NCI-H748 (cell line): Measurements from ENCODE around the gene RSF1.
"Not testable (repeated sequence)": the region's sequence is repeated elsewhere in the genome, so short reads cannot be mapped to it uniquely, and the experiment has no call there.

ENCODE experiments used
- DNase-seq: peaks from one replicate; lab custom pipeline; 2025; ENCODE audit not compliant: unreplicated experiment; lab: John Stamatoyannopoulos, UW

Gene RSF1

GRCh38 chr11:77636731-77637344, 183.7 kb downstream of the RSF1 start:
- DNase-seq: no peak

- not testable (repeated sequence) for DNase-seq
These were observed 186.6 kb downstream of the RSF1 start for GRCh38 chr11:77633926-77634325.

GRCh38 chr11:77630157-77630710, 190.3 kb downstream of the RSF1 start:
- DNase-seq: no peak

GRCh38 chr11:77619576-77620198, 200.8 kb downstream of the RSF1 start:
- peak; percentile 54 for DNase-seq

- DNase-seq: no peak
These were observed 202.6 kb downstream of the RSF1 start for GRCh38 chr11:77617892-77618291.

- no peak for DNase-seq
These were observed 208.6 kb downstream of the RSF1 start for GRCh38 chr11:77611921-77612320.
